H9 (cell line): ENCODE results near the gene CELA3A. TPM values are rescaled to one million over a fixed set of nuclear protein-coding genes. Genes with fewer than 3 reads are reported as not detected.

Experiments used
- DNase-seq: peaks from one replicate; pipeline ENCODE4 v3.0.0-alpha.2; 2017
- H2AFZ ChIP-seq: one replicate; pipeline ENCODE4 v1.6.1; 2013; ENCODE audit warnings: mild to moderate bottlenecking, low read length, control low read depth, moderate library complexity
- H2AK5ac ChIP-seq: 2 replicates; pipeline ENCODE4 v1.6.1; 2013; ENCODE audit warnings: low read length, control low read depth, mixed read lengths; ENCODE audit not compliant: insufficient read length
- H2BK120ac ChIP-seq: one replicate; pipeline ENCODE4 v1.6.1; 2013; ENCODE audit warnings: low read depth, mild to moderate bottlenecking, low read length, control low read depth, inconsistent platforms; ENCODE audit not compliant: poor library complexity, severe bottlenecking
- H2BK12ac ChIP-seq: 2 replicates; pipeline ENCODE4 v1.6.1; 2013; ENCODE audit warnings: low read length, control low read depth, mixed read lengths, low read depth; ENCODE audit not compliant: insufficient read length
- H2BK15ac ChIP-seq: 2 replicates; pipeline ENCODE4 v1.6.1; 2013; ENCODE audit warnings: low read depth, low read length, control low read depth
- H2BK20ac ChIP-seq: one replicate; pipeline ENCODE4 v1.6.1; 2013; ENCODE audit warnings: low read depth, mild to moderate bottlenecking, low read length, control low read depth, inconsistent platforms; ENCODE audit not compliant: poor library complexity, severe bottlenecking
- H2BK5ac ChIP-seq: 2 replicates; pipeline ENCODE4 v1.6.1; 2013; ENCODE audit warnings: low read length, control low read depth, mixed read lengths; ENCODE audit not compliant: insufficient read length
- H3K14ac ChIP-seq: 2 replicates; pipeline ENCODE4 v1.6.1; 2013; ENCODE audit warnings: low read length, control low read depth; ENCODE audit not compliant: insufficient read depth
- H3K18ac ChIP-seq: 2 replicates; pipeline ENCODE4 v1.6.1; 2013; ENCODE audit warnings: low read depth, mild to moderate bottlenecking, mixed read lengths, low read length, control low read depth; ENCODE audit not compliant: insufficient read length
- H3K23ac ChIP-seq: 2 replicates; pipeline ENCODE4 v1.6.1; 2013; ENCODE audit warnings: low read length, control low read depth, mixed read lengths, low read depth; ENCODE audit not compliant: insufficient read length
- H3K23me2 ChIP-seq: 2 replicates; pipeline ENCODE4 v1.6.1; 2013; ENCODE audit warnings: low read depth, mild to moderate bottlenecking, mixed read lengths, low read length, control low read depth; ENCODE audit not compliant: insufficient read length, poor library complexity, severe bottlenecking
- H3K27ac ChIP-seq: 2 replicates; pipeline ENCODE4 v1.5.1; 2013; ENCODE audit warnings: low read length, control low read depth, mixed read lengths, low read depth; ENCODE audit not compliant: insufficient read length
- H3K27me3 ChIP-seq: 2 replicates; pipeline ENCODE4 v1.6.1; 2013; ENCODE audit warnings: low read length, control low read depth, inconsistent platforms; ENCODE audit not compliant: insufficient read depth
- H3K4ac ChIP-seq: 2 replicates; pipeline ENCODE4 v1.6.1; 2013; ENCODE audit warnings: low read depth, mild to moderate bottlenecking, control low read depth, inconsistent platforms, low read length, moderate library complexity
- H3K4me1 ChIP-seq: 2 replicates; pipeline ENCODE4 v1.6.1; 2013; ENCODE audit warnings: low read length, control low read depth, inconsistent platforms; ENCODE audit not compliant: insufficient read depth
- H3K4me2 ChIP-seq: 2 replicates; pipeline ENCODE4 v1.6.1; 2013; ENCODE audit warnings: low read length, control low read depth, mixed read lengths; ENCODE audit not compliant: insufficient read length, insufficient read depth
- H3K56ac ChIP-seq: 2 replicates; pipeline ENCODE4 v1.6.1; 2013; ENCODE audit warnings: low read depth, mild to moderate bottlenecking, mixed read lengths, low read length, control low read depth; ENCODE audit not compliant: insufficient read length
- H3K79me1 ChIP-seq: 2 replicates; pipeline ENCODE4 v1.6.1; 2013; ENCODE audit warnings: low read depth, mild to moderate bottlenecking, moderate library complexity, low read length, control low read depth, inconsistent platforms; ENCODE audit not compliant: insufficient read depth, poor library complexity, severe bottlenecking
- H3K79me2 ChIP-seq: 2 replicates; pipeline ENCODE4 v1.6.1; 2013; ENCODE audit warnings: low read length, control low read depth, inconsistent platforms; ENCODE audit not compliant: insufficient read depth
- H3K9ac ChIP-seq: 2 replicates; pipeline ENCODE4 v1.6.1; 2013; ENCODE audit warnings: low read length, control low read depth, mixed read lengths; ENCODE audit not compliant: insufficient read length; ENCODE audit errors: extremely low read depth
- H3K9me3 ChIP-seq: one replicate; pipeline ENCODE4 v1.6.1; 2013; ENCODE audit warnings: low read depth, low read length, inconsistent platforms; ENCODE audit not compliant: control insufficient read depth
- H3T11ph ChIP-seq: one replicate; pipeline ENCODE4 v1.6.1; 2013; ENCODE audit warnings: mild to moderate bottlenecking, low read length, control low read depth, inconsistent platforms
- H4K20me1 ChIP-seq: one replicate; pipeline ENCODE4 v1.6.1; 2013; ENCODE audit not compliant: control insufficient read depth, insufficient read length, insufficient read depth
- H4K5ac ChIP-seq: 2 replicates; pipeline ENCODE4 v1.6.1; 2013; ENCODE audit warnings: low read depth, mild to moderate bottlenecking, mixed read lengths, low read length, control low read depth; ENCODE audit not compliant: insufficient read length
- H4K8ac ChIP-seq: replicated peaks from 2 replicates; pipeline ENCODE4 v1.6.1; 2013; ENCODE audit warnings: low read length, control low read depth, mixed read lengths, low read depth; ENCODE audit not compliant: insufficient read length
- H4K91ac ChIP-seq: 2 replicates; pipeline ENCODE4 v1.6.1; 2013; ENCODE audit warnings: low read depth, mild to moderate bottlenecking, moderate library complexity, mixed read lengths, low read length, control low read depth; ENCODE audit not compliant: insufficient read length
- H3K27ac Mint-ChIP-seq, 3 experiments: 2 replicates in 2 of 3; 3 replicates in 1 of 3; pipeline ENCODE4 v1.8.0; 2020 to 2021; ENCODE audit warnings: mixed read lengths in 3 of 3, mild to moderate bottlenecking in 1 of 3, moderate library complexity in 1 of 3
- H3K27me3 Mint-ChIP-seq: 2 replicates; pipeline ENCODE4 v1.8.0; 2021; ENCODE audit warnings: low read depth, mild to moderate bottlenecking, moderate library complexity, mixed read lengths
- H3K36me3 Mint-ChIP-seq, 3 experiments: 2 replicates in 2 of 3; 3 replicates in 1 of 3; pipeline ENCODE4 v1.8.0; 2020 to 2021; ENCODE audit warnings: low read depth in 3 of 3, mixed read lengths in 3 of 3; ENCODE audit not compliant: insufficient read depth in 1 of 3
- H3K4me1 Mint-ChIP-seq, 2 experiments: 2 replicates each; pipeline ENCODE4 v1.8.0; 2020; ENCODE audit warnings: mixed read lengths in 2 of 2
- H3K4me3 Mint-ChIP-seq, 2 experiments: 2 replicates in 1 of 2; 3 replicates in 1 of 2; pipeline ENCODE4 v1.8.0; 2020 to 2021; ENCODE audit warnings: mild to moderate bottlenecking in 2 of 2, mixed read lengths in 2 of 2, moderate library complexity in 1 of 2
- H3K9me3 Mint-ChIP-seq, 2 experiments: 2 replicates in 1 of 2; 3 replicates in 1 of 2; pipeline ENCODE4 v1.8.0; 2020; ENCODE audit warnings: mild to moderate bottlenecking in 2 of 2, mixed read lengths in 2 of 2, moderate library complexity in 1 of 2
- CTCF ChIP-seq: fragments of 200-600 bp; sonication (generic); conservative IDR thresholded peaks from 3 replicates; pipeline ENCODE4 v1.8.0; 2021; ENCODE audit warnings: antibody characterized with exemption, mild to moderate bottlenecking
- WGBS: extraction: QIAGEN DNeasy Blood & Tissue Kit; methylation state at CpG from one replicate; pipeline ENCODE4 v1.1.7; 2013; ENCODE audit warnings: missing lambda C conversion rate, low lambda C conversion rate, mixed read lengths; ENCODE audit not compliant: insufficient read length; ENCODE audit errors: extremely low coverage; 5-methylcytosine and 5-hydroxymethylcytosine counted together
- total RNA-seq: library from RNA; stranded (reverse); gene quantifications from 2 replicates; pipeline ENCODE4 v1.2.1, GENCODE V29; 2021

The CELA3A gene
- total RNA-seq, 1 experiment from 2014 or later: not detected

GRCh38 chr1:21963477-21964217 is 37.8 kb upstream of the CELA3A start:
- H4K91ac ChIP-seq: no peak overlapping the region
- no peak overlapping the region for H2BK5ac ChIP-seq
- no peak overlapping the region for H3K9ac ChIP-seq
- no peak overlapping the region for H3K27ac ChIP-seq
- H3K9me3 Mint-ChIP-seq: no peaks in the 10 kb centered on the region; a peak in 1 of 5 replicates
- H4K8ac ChIP-seq: no peak overlapping the region
- no peak overlapping the region for H2BK15ac ChIP-seq
- H2BK20ac ChIP-seq: no peak overlapping the region
- no peak overlapping the region for H2BK12ac ChIP-seq
- peak; percentile 94 for TF ChIP-seq CTCF
- no peaks in the 10 kb centered on the region for H3K79me1 ChIP-seq
- no peaks in the 10 kb centered on the region for H4K20me1 ChIP-seq
- H3K23me2 ChIP-seq: no peaks in the 10 kb centered on the region
- no peaks in the 10 kb centered on the region; the same call in 1 of the 2 replicates for H3K4me1 ChIP-seq
- no peaks in the 10 kb centered on the region; the same call in 1 of the 2 replicates for H3K27me3 Mint-ChIP-seq
- H3K14ac ChIP-seq: no peak overlapping the region
- peak overlapping the region in 1 of 2 experiments; percentile 11; a peak in 3 of 5 replicates for H3K4me3 Mint-ChIP-seq
- H3K4me1 Mint-ChIP-seq: peaks cover 7 to 11% of the 10 kb centered on the region in 2 experiments
- H3K23ac ChIP-seq: no peak overlapping the region
- no peak overlapping the region for H3K4ac ChIP-seq
- H3K36me3 Mint-ChIP-seq: no peaks in the 10 kb centered on the region
- H3K18ac ChIP-seq: no peak overlapping the region
- H2AK5ac ChIP-seq: no peak overlapping the region
- H3K56ac ChIP-seq: no peak overlapping the region
- no peak overlapping the region for H4K5ac ChIP-seq
- H3K79me2 ChIP-seq: no peaks in the 10 kb centered on the region
- no peak overlapping the region for H2BK120ac ChIP-seq
- WGBS: no CpG with 5 or more reads among the region's 11 CpGs
- H3T11ph ChIP-seq: no peak overlapping the region
- H3K27me3 ChIP-seq: no peaks in the 10 kb centered on the region
- H2AFZ ChIP-seq: peak overlapping the region; percentile 18
- peak; percentile 89 for DNase-seq
- H3K9me3 ChIP-seq: no peaks in the 10 kb centered on the region
- H3K4me2 ChIP-seq: peak overlapping the region; percentile 28
- H3K27ac Mint-ChIP-seq: peak overlapping the region; percentile 6 to 48 (median 16); a peak in 5 of 7 replicates
